Activated CD8-positive, alpha-beta memory T cell treated with anti-CD3 and anti-CD28 coated beads, Interleukin-2, amount 10 ng/mL, durations not matched to agents 7 days and 5 days (primary cell): ENCODE results near the gene ADARB2. TPM values are rescaled to one million over a fixed set of nuclear protein-coding genes. Genes with fewer than 3 reads are reported as not detected.

Experiments
- ATAC-seq: fragments of 150-1000 bp; cut with Tn5 transposase; one replicate; pipeline ENCODE4 v1.10.0; 2021; ENCODE audit warnings: moderate library complexity
- CTCF ChIA-PET: fragments of 350-600 bp; sonication (Branson Sonifier 250); formaldehyde crosslinking; loops from one replicate; lab custom pipeline; 2021; ENCODE audit warnings: antibody characterized with exemption; lab: Charles Lee
- DNase-seq: peaks from one replicate; pipeline ENCODE4 v3.0.0-alpha.2; 2020
- H3K27ac Mint-ChIP-seq: one replicate; pipeline ENCODE4 v1.8.0; 2021; ENCODE audit warnings: mild to moderate bottlenecking, mixed read lengths
- H3K27me3 Mint-ChIP-seq: one replicate; pipeline ENCODE4 v1.8.0; 2021; ENCODE audit warnings: mixed read lengths
- H3K36me3 Mint-ChIP-seq: one replicate; pipeline ENCODE4 v1.8.0; 2021; ENCODE audit warnings: mild to moderate bottlenecking, mixed read lengths
- H3K4me1 Mint-ChIP-seq: one replicate; pipeline ENCODE4 v1.8.0; 2021; ENCODE audit warnings: mixed read lengths
- H3K4me3 Mint-ChIP-seq: one replicate; pipeline ENCODE4 v1.8.0; 2021; ENCODE audit warnings: mild to moderate bottlenecking, moderate library complexity, mixed read lengths
- H3K9me3 Mint-ChIP-seq: one replicate; pipeline ENCODE4 v1.8.0; 2022; ENCODE audit warnings: low read depth, mixed read lengths
- total RNA-seq, 2 experiments: library from RNA; stranded (reverse); gene quantifications; one replicate each; pipeline ENCODE4 v1.2.3, GENCODE V29; 2021

The ADARB2 gene
- total RNA-seq, 2 experiments from 2014 or later = not detected

- DNase-seq = no peak
These were observed 371.0 kb downstream of the ADARB2 start for GRCh38 chr10:1366322-1366691.

DNA sequence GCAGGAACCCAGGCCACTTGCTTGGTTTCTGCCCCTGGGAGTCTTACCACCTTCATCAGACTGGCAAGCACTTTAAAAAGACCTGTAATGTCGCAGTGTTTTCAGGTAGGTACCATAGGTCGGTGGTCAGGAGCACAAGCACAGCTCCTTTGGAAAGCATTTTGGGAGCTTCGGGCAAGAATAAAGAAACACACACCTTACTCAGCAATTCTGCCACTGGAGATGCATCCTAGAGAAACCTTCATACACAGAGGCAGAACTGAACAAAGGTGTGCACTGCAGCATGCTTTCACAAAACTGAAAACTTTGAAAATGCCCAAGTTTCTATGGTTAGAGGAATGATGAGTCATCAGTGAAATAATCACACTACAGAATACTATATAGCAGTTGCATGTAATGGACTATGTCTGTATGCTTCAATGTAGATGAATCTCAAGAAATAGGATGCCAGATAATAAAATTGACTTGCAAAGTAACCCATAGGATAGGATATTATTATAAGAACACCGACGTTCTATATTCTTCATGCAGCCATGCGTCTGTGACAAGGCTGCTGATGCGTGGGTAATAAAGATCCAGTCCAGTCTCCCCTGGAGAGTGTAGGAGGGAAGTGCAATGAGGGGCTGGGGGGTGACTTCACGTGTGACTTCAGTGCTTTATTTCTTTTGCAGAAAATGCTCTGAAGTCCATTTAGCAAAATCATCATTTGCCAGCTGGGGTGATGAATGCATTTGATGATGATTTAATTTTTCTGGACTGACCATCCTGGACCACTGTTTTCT, 371.6 kb downstream of the ADARB2 start:
- peaks cover 37% of the 10 kb centered on the region for H3K27me3 Mint-ChIP-seq
- no peaks in the 10 kb centered on the region for H3K9me3 Mint-ChIP-seq
- CTCF ChIA-PET = interaction anchor here (1.3 kb wide), 1 partner anchor 11 kb away, joined by 3 read pairs; no protein-coding TSS in a partner anchor
- ATAC-seq = no peak
- H3K4me1 Mint-ChIP-seq = no peaks in the 10 kb centered on the region
- H3K27ac Mint-ChIP-seq = no peak overlapping the region
- no peak for DNase-seq
- H3K4me3 Mint-ChIP-seq = no peak overlapping the region
- no peaks in the 10 kb centered on the region for H3K36me3 Mint-ChIP-seq

More at GRCh38 chr10:1366322-1366691, 371.0 kb downstream of the ADARB2 start:
- Mint-ChIP-seq H3K4me1 (no peaks in the 10 kb centered on the region), H3K36me3 (no peaks in the 10 kb centered on the region), H3K4me3 (no peak overlapping the region), H3K9me3 (no peaks in the 10 kb centered on the region), H3K27ac (no peak overlapping the region), H3K27me3 (peaks cover 34% of the 10 kb centered on the region)
- CTCF ChIA-PET = interaction anchor here (1.3 kb wide), 1 partner anchor 11 kb away, joined by 3 read pairs; no protein-coding TSS in a partner anchor
- no peak for ATAC-seq

GRCh38 chr10:1364151-1364910, 373.0 kb downstream of the ADARB2 start:
- Mint-ChIP-seq H3K27ac (no peak overlapping the region), H3K4me1 (no peaks in the 10 kb centered on the region), H3K36me3 (no peaks in the 10 kb centered on the region), H3K27me3 (peaks cover 33% of the 10 kb centered on the region), H3K9me3 (no peaks in the 10 kb centered on the region), H3K4me3 (no peak overlapping the region)
- CTCF ChIA-PET = no interaction called here
- ATAC-seq (no peak), DNase-seq (peak; percentile 8)

GRCh38 chr10:1363446-1364121, 373.7 kb downstream of the ADARB2 start:
- H3K27me3 Mint-ChIP-seq = peaks cover 41% of the 10 kb centered on the region
- peak; percentile 4 for DNase-seq
- H3K36me3 Mint-ChIP-seq = no peaks in the 10 kb centered on the region
- no peak overlapping the region for H3K4me3 Mint-ChIP-seq
- CTCF ChIA-PET = no interaction called here
- H3K4me1 Mint-ChIP-seq = no peaks in the 10 kb centered on the region
- H3K9me3 Mint-ChIP-seq = no peaks in the 10 kb centered on the region
- no peak overlapping the region for H3K27ac Mint-ChIP-seq
- ATAC-seq = no peak

- no peaks in the 10 kb centered on the region for H3K4me1 Mint-ChIP-seq
- CTCF ChIA-PET = no interaction called here
- H3K4me3 Mint-ChIP-seq = no peak overlapping the region
- H3K27me3 Mint-ChIP-seq = peaks cover 46% of the 10 kb centered on the region
- no peak for ATAC-seq
- no peak overlapping the region for H3K27ac Mint-ChIP-seq
- peak; percentile 31 for DNase-seq
- H3K36me3 Mint-ChIP-seq = no peaks in the 10 kb centered on the region
- no peaks in the 10 kb centered on the region for H3K9me3 Mint-ChIP-seq
These were observed 374.5 kb downstream of the ADARB2 start for GRCh38 chr10:1362589-1363445.

DNA sequence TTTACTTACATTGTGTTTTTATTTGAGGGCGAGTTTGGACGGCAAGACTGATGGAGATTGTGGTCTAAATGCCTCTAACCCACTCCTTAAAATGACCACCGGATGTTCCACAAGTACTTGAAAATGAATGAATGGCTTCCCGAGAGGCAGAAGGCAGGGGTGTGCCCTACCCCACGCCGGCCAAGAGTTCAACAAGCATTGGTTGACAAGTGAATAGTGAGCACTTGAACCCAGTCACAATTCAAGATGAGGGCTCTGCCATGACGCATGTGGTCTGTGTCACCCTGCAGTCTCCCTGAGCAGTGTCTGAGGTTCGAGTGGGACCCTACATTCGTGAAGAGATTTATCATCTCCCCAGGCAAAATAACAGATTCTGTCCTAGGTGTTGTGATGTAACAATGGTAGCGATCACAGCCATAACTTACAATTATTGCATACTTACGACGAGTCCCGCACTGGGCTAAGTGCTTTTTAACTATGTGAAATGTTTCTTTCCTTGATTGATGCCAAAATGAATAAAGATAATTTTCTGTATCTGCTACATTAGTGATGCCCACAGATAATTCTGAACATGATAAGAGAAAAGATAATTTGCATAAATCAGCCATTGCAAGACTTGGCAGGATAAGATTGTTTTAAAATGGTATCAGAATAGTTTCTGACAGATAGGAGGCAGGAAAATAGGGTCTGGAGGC, 375.8 kb downstream of the ADARB2 start:
- no peak for ATAC-seq
- peaks cover 47% of the 10 kb centered on the region for H3K27me3 Mint-ChIP-seq
- H3K27ac Mint-ChIP-seq = no peak overlapping the region
- DNase-seq = no peak
- H3K4me3 Mint-ChIP-seq = no peak overlapping the region
- H3K36me3 Mint-ChIP-seq = no peaks in the 10 kb centered on the region
- no peaks in the 10 kb centered on the region for H3K4me1 Mint-ChIP-seq
- CTCF ChIA-PET = no interaction called here
- H3K9me3 Mint-ChIP-seq = no peaks in the 10 kb centered on the region

- CTCF ChIA-PET = no interaction called here
- no peak overlapping the region for H3K4me3 Mint-ChIP-seq
- H3K27ac Mint-ChIP-seq = no peak overlapping the region
- H3K9me3 Mint-ChIP-seq = no peaks in the 10 kb centered on the region
- no peaks in the 10 kb centered on the region for H3K36me3 Mint-ChIP-seq
- ATAC-seq (no peak), DNase-seq (no peak)
- no peaks in the 10 kb centered on the region for H3K4me1 Mint-ChIP-seq
- peaks cover 40% of the 10 kb centered on the region for H3K27me3 Mint-ChIP-seq
These were observed 376.7 kb downstream of the ADARB2 start for GRCh38 chr10:1360558-1361164.

GRCh38 chr10:1360011-1360557, 377.2 kb downstream of the ADARB2 start:
- no peak for DNase-seq
- CTCF ChIA-PET = no interaction called here
- Mint-ChIP-seq H3K27me3 (peaks cover 39% of the 10 kb centered on the region), H3K36me3 (no peaks in the 10 kb centered on the region), H3K9me3 (no peaks in the 10 kb centered on the region), H3K4me1 (no peaks in the 10 kb centered on the region), H3K27ac (no peak overlapping the region), H3K4me3 (no peak overlapping the region)
- ATAC-seq = no peak

DNA sequence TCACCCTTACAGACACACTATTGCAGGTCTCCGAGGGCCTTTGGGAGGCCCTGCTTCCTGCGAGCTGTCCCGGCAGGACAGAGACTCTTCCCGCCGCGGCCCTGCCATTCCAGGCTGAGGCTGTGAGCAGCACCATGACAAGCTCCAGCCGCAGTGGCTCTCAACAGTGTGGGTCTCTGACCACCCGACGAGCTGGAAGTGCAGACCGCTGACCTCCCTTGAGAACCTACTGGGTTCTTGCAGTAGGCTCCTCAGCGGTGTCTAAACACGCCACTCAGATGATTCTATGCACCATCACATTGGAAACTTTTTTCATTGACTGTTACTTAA, 377.7 kb downstream of the ADARB2 start:
- no peak overlapping the region for H3K27ac Mint-ChIP-seq
- H3K9me3 Mint-ChIP-seq = no peaks in the 10 kb centered on the region
- H3K36me3 Mint-ChIP-seq = no peaks in the 10 kb centered on the region
- H3K27me3 Mint-ChIP-seq = peaks cover 41% of the 10 kb centered on the region
- H3K4me1 Mint-ChIP-seq = no peaks in the 10 kb centered on the region
- CTCF ChIA-PET = no interaction called here
- no peak overlapping the region for H3K4me3 Mint-ChIP-seq
- no peak for DNase-seq
- no peak for ATAC-seq

- no peaks in the 10 kb centered on the region for H3K9me3 Mint-ChIP-seq
- H3K27me3 Mint-ChIP-seq = peaks cover 38% of the 10 kb centered on the region
- H3K4me3 Mint-ChIP-seq = no peak overlapping the region
- H3K27ac Mint-ChIP-seq = no peak overlapping the region
- no peak for ATAC-seq
- H3K4me1 Mint-ChIP-seq = no peaks in the 10 kb centered on the region
- H3K36me3 Mint-ChIP-seq = no peaks in the 10 kb centered on the region
- no peak for DNase-seq
- CTCF ChIA-PET = no interaction called here
These were observed 378.3 kb downstream of the ADARB2 start for GRCh38 chr10:1358860-1359625.

GRCh38 chr10:1358147-1358546, 379.2 kb downstream of the ADARB2 start:
- Mint-ChIP-seq H3K4me3 (no peak overlapping the region), H3K27ac (no peak overlapping the region), H3K27me3 (peaks cover 38% of the 10 kb centered on the region), H3K36me3 (no peaks in the 10 kb centered on the region), H3K4me1 (no peaks in the 10 kb centered on the region), H3K9me3 (no peaks in the 10 kb centered on the region)
- DNase-seq = no peak
- CTCF ChIA-PET = no interaction called here
- ATAC-seq = no peak
